ENCODE data around the gene PPP1R17. TPM values are rescaled to one million over a fixed set of nuclear protein-coding genes. Genes with fewer than 3 reads are reported as not detected.

PPP1R17 gene
- total and polyA plus RNA-seq, 2 experiments from 2014 or later, result 0.20 TPM; not detected in 1

- Histone ChIP-seq H3K9me3 (ENCODE audit: low read depth) (no peaks in the 10 kb centered on the region), H4K20me1 (ENCODE audit: insufficient read depth) (no peaks in the 10 kb centered on the region), H3K36me3 (ENCODE audit: low read depth) (no peaks in the 10 kb centered on the region), H3K9ac (no peak overlapping the region), H3K79me2 (ENCODE audit: insufficient read depth) (no peaks in the 10 kb centered on the region), H3K27ac (no peak overlapping the region), H3K9me2 (ENCODE audit: insufficient read depth) (no peaks in the 10 kb centered on the region), H3K4me1 (ENCODE audit: insufficient read depth) (no peaks in the 10 kb centered on the region), H3K4me3 (no peak overlapping the region), H3K4me2 (ENCODE audit: unreplicated experiment) (no peak overlapping the region), H3K27me3 (replicated peaks; ENCODE audit: insufficient read depth) (no peaks in the 10 kb centered on the region), H2AFZ (no peak overlapping the region), H3F3A (ENCODE audit: insufficient read depth) (no peaks in the 10 kb centered on the region)
- TF ChIP-seq EZH2phosphoT487 (IDR thresholded peaks at IDR 0.05; ENCODE audit: insufficient read depth, low read depth), result no peak
- TF ChIP-seq EZH2 (IDR thresholded peaks at IDR 0.05; ENCODE audit: insufficient read depth, poor library complexity, severe bottlenecking), result no peak
- no peak for DNase-seq
- in situ Hi-C loops (cut with MboI), result no loop called here
- WGBS, 2 experiments (ENCODE audit: low coverage in 1 of 2, low lambda C conversion rate in 2 of 2, missing lambda C conversion rate in 2 of 2), result 39% methylated on average over 7 of the region's 7 CpGs
Observed at GRCh38 chr7:31647511-31647910, 39.5 kb upstream of the PPP1R17 start.

GRCh38 chr7:31648288-31648687, 38.7 kb upstream of the PPP1R17 start:
- H3K9me3 ChIP-seq (ENCODE audit: low read depth), result no peaks in the 10 kb centered on the region
- no peak overlapping the region for H3K27ac ChIP-seq
- in situ Hi-C loops (cut with MboI), result no loop called here
- H4K20me1 ChIP-seq (ENCODE audit: insufficient read depth), result no peaks in the 10 kb centered on the region
- 13 to 29% methylated on average over 1 of the region's 1 CpG for WGBS, 2 experiments (ENCODE audit: low coverage in 1 of 2, low lambda C conversion rate in 2 of 2, missing lambda C conversion rate in 2 of 2)
- H3K27me3 ChIP-seq (replicated peaks; ENCODE audit: insufficient read depth), result no peaks in the 10 kb centered on the region
- no peak overlapping the region for H3K4me3 ChIP-seq
- no peak overlapping the region for H3K9ac ChIP-seq
- no peaks in the 10 kb centered on the region for H3K36me3 ChIP-seq (ENCODE audit: low read depth)
- no peaks in the 10 kb centered on the region for H3F3A ChIP-seq (ENCODE audit: insufficient read depth)
- no peaks in the 10 kb centered on the region for H3K4me1 ChIP-seq (ENCODE audit: insufficient read depth)
- no peak overlapping the region for H3K4me2 ChIP-seq (ENCODE audit: unreplicated experiment)
- no peaks in the 10 kb centered on the region for H3K9me2 ChIP-seq (ENCODE audit: insufficient read depth)
- H3K79me2 ChIP-seq (ENCODE audit: insufficient read depth), result no peaks in the 10 kb centered on the region
- H2AFZ ChIP-seq, result no peak overlapping the region
- peak; percentile 40 for DNase-seq
- TF ChIP-seq EZH2phosphoT487 (IDR thresholded peaks at IDR 0.05; ENCODE audit: insufficient read depth, low read depth) (no peak), EZH2 (IDR thresholded peaks at IDR 0.05; ENCODE audit: insufficient read depth, poor library complexity, severe bottlenecking) (no peak)

- TF ChIP-seq EZH2phosphoT487 (IDR thresholded peaks at IDR 0.05; ENCODE audit: insufficient read depth, low read depth) (no peak), EZH2 (IDR thresholded peaks at IDR 0.05; ENCODE audit: insufficient read depth, poor library complexity, severe bottlenecking) (no peak)
- Histone ChIP-seq H3K27ac (no peak overlapping the region), H3K4me1 (ENCODE audit: insufficient read depth) (no peaks in the 10 kb centered on the region), H3K79me2 (ENCODE audit: insufficient read depth) (no peaks in the 10 kb centered on the region), H4K20me1 (ENCODE audit: insufficient read depth) (no peaks in the 10 kb centered on the region), H3F3A (ENCODE audit: insufficient read depth) (no peaks in the 10 kb centered on the region), H3K9me3 (ENCODE audit: low read depth) (no peaks in the 10 kb centered on the region), H3K9me2 (ENCODE audit: insufficient read depth) (no peaks in the 10 kb centered on the region), H2AFZ (no peak overlapping the region), H3K27me3 (replicated peaks; ENCODE audit: insufficient read depth) (no peaks in the 10 kb centered on the region), H3K36me3 (ENCODE audit: low read depth) (no peaks in the 10 kb centered on the region), H3K4me3 (no peak overlapping the region), H3K4me2 (ENCODE audit: unreplicated experiment) (no peak overlapping the region), H3K9ac (no peak overlapping the region)
- no peak for DNase-seq
- 32 to 42% methylated on average over 4 of the region's 4 CpGs for WGBS, 2 experiments (ENCODE audit: low coverage in 1 of 2, low lambda C conversion rate in 2 of 2, missing lambda C conversion rate in 2 of 2)
- in situ Hi-C loops (cut with MboI), result no loop called here
Observed at GRCh38 chr7:31648880-31649279, 38.1 kb upstream of the PPP1R17 start.

GRCh38 chr7:31651234-31652062, 35.6 kb upstream of the PPP1R17 start:
- H3K9me2 ChIP-seq (ENCODE audit: insufficient read depth), result no peaks in the 10 kb centered on the region
- H3F3A ChIP-seq (ENCODE audit: insufficient read depth), result no peaks in the 10 kb centered on the region
- no peaks in the 10 kb centered on the region for H3K9me3 ChIP-seq (ENCODE audit: low read depth)
- no peaks in the 10 kb centered on the region for H3K79me2 ChIP-seq (ENCODE audit: insufficient read depth)
- no peak overlapping the region for H3K4me3 ChIP-seq
- no peaks in the 10 kb centered on the region for H3K36me3 ChIP-seq (ENCODE audit: low read depth)
- no peak overlapping the region for H3K9ac ChIP-seq
- TF ChIP-seq EZH2 (IDR thresholded peaks at IDR 0.05; ENCODE audit: insufficient read depth, poor library complexity, severe bottlenecking) (no peak), EZH2phosphoT487 (IDR thresholded peaks at IDR 0.05; ENCODE audit: insufficient read depth, low read depth) (no peak)
- no peak for DNase-seq
- H3K4me1 ChIP-seq (ENCODE audit: insufficient read depth), result no peaks in the 10 kb centered on the region
- WGBS, 2 experiments (ENCODE audit: low coverage in 1 of 2, low lambda C conversion rate in 2 of 2, missing lambda C conversion rate in 2 of 2), result 23 to 29% methylated on average over 7 of the region's 7 CpGs
- in situ Hi-C loops (cut with MboI), result no loop called here
- no peaks in the 10 kb centered on the region for H4K20me1 ChIP-seq (ENCODE audit: insufficient read depth)
- no peaks in the 10 kb centered on the region for H3K27me3 ChIP-seq (replicated peaks; ENCODE audit: insufficient read depth)
- no peak overlapping the region for H3K4me2 ChIP-seq (ENCODE audit: unreplicated experiment)
- H2AFZ ChIP-seq, result no peak overlapping the region
- H3K27ac ChIP-seq, result no peak overlapping the region

- no peak overlapping the region for H3K9ac ChIP-seq
- H3K4me2 ChIP-seq (ENCODE audit: unreplicated experiment), result no peak overlapping the region
- H3K79me2 ChIP-seq (ENCODE audit: insufficient read depth), result no peaks in the 10 kb centered on the region
- H3K9me3 ChIP-seq (ENCODE audit: low read depth), result no peaks in the 10 kb centered on the region
- H3K27me3 ChIP-seq (replicated peaks; ENCODE audit: insufficient read depth), result no peaks in the 10 kb centered on the region
- no peak overlapping the region for H2AFZ ChIP-seq
- no peak for TF ChIP-seq EZH2 (IDR thresholded peaks at IDR 0.05; ENCODE audit: insufficient read depth, poor library complexity, severe bottlenecking)
- no peak for TF ChIP-seq EZH2phosphoT487 (IDR thresholded peaks at IDR 0.05; ENCODE audit: insufficient read depth, low read depth)
- in situ Hi-C loops (cut with MboI), result no loop called here
- H3K4me3 ChIP-seq, result no peak overlapping the region
- H4K20me1 ChIP-seq (ENCODE audit: insufficient read depth), result no peaks in the 10 kb centered on the region
- no peaks in the 10 kb centered on the region for H3K9me2 ChIP-seq (ENCODE audit: insufficient read depth)
- H3K4me1 ChIP-seq (ENCODE audit: insufficient read depth), result no peaks in the 10 kb centered on the region
- no peak overlapping the region for H3K27ac ChIP-seq
- no peaks in the 10 kb centered on the region for H3F3A ChIP-seq (ENCODE audit: insufficient read depth)
- DNase-seq, result no peak
- H3K36me3 ChIP-seq (ENCODE audit: low read depth), result no peaks in the 10 kb centered on the region
Observed at GRCh38 chr7:31652063-31652326, 35.0 kb upstream of the PPP1R17 start.
